OCI-LY1 (cell line): ENCODE data around the gene MMP27.

Experiments
- EZH2 ChIP-seq: fragments of 200-600 bp; sonication (generic), shearing (Covaris generic); IDR thresholded peaks from 2 replicates; pipeline ENCODE4 v1.8.0; 2017; ENCODE audit warnings: borderline replicate concordance, mixed run types, mild to moderate bottlenecking, antibody characterized with exemption, low read length, moderate library complexity, mixed read lengths
- TF ChIP-seq, protein P1 (sequence below): fragments of 200-600 bp; sonication (generic), shearing (Covaris generic); IDR thresholded peaks from 2 replicates; pipeline ENCODE4 v1.5.1; 2017; ENCODE audit warnings: mild to moderate bottlenecking, antibody characterized with exemption, low read length, moderate library complexity, mixed read lengths

DNA sequence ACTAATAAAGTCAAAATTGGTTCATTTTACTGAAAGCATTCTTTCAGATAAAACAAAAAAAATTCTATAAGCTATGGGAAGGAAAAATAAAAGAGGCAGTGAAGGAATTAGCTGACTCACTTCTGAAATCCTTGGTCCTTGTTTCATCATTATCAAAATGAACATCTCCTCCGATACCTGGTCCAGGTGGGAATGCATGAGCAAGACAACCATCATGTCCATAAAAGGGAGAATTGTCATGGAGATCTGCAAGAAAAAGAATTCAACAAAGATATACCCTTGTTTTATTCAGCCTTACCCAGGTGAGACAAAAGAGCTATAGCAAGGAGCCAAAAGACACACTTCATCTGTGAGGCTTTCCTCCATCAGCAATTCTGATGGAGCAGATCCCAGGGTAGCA is 47.7 kb upstream of the MMP27 start:
- no peak for TF ChIP-seq EZH2
- TF ChIP-seq, protein P1, sequence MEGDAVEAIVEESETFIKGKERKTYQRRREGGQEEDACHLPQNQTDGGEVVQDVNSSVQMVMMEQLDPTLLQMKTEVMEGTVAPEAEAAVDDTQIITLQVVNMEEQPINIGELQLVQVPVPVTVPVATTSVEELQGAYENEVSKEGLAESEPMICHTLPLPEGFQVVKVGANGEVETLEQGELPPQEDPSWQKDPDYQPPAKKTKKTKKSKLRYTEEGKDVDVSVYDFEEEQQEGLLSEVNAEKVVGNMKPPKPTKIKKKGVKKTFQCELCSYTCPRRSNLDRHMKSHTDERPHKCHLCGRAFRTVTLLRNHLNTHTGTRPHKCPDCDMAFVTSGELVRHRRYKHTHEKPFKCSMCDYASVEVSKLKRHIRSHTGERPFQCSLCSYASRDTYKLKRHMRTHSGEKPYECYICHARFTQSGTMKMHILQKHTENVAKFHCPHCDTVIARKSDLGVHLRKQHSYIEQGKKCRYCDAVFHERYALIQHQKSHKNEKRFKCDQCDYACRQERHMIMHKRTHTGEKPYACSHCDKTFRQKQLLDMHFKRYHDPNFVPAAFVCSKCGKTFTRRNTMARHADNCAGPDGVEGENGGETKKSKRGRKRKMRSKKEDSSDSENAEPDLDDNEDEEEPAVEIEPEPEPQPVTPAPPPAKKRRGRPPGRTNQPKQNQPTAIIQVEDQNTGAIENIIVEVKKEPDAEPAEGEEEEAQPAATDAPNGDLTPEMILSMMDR: no peak
